Activated gamma-delta T cell treated with Interleukin-2 at 50 U/mL for 16 hours (primary cell): Measurements from ENCODE around the gene SPATA20.

Source experiments
- DNase-seq: peaks from one replicate; pipeline ENCODE4 v3.0.0-alpha.2; 2020

The SPATA20 gene

GRCh38 chr17:50541402-50541715 is 5.6 kb upstream of the SPATA20 start:
- DNase-seq: no peak

- peak; percentile 77 for DNase-seq
These were observed 5.0 kb upstream of the SPATA20 start for GRCh38 chr17:50541716-50542688.

DNA sequence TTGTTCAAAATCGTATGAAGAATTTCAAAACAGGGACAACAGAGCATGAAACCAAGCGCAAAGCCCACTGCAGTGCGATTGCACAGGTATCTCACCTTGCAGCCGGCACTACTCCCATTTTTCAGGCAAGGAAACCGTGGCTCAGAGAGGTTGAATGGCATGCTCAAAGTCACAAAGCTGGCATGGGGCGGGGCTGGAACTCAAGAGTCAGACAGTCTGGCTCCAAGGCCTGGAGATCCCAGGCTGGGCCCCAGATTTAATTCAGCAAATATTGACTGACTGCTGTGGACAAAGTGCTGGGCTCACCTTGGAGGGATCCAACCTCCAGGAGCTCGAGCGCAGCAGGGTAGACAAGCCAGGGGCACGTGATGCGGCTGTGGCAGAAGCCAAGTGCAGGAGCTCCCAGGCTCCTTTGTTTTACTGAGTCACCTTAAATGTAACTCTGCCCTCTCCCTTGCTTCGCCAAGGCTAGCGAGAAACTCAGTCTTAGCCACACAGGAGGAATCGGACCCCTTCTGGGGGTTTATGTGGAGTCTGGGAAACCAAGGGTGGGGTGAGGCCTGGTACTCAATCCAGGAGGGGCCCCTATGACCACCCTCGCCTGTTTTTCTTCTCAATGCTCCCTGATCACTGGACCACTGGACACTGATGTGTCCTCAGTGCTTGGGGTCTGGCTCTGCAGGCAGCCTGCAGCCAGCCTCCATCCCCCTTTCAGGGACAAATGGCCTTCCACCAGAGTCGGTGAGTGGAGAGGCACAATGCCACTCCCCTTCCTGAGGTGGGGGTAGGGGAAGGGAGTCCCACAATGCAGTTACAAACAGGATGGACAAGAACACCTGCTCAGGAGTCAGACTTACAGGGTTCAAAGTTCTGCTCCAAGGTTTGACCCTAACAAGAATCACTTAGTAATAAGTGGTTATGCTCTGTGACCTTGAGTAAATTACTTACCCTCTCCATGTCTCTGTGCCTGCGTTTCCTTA is 3.9 kb upstream of the SPATA20 start:
- no peak for DNase-seq

- no peak for DNase-seq
These were observed 2.5 kb upstream of the SPATA20 start for GRCh38 chr17:50544516-50544915.

- no peak for DNase-seq
These were observed 1.7 kb upstream of the SPATA20 start for GRCh38 chr17:50545311-50545710.

- DNase-seq: no peak
These were observed 306 bp upstream of the SPATA20 start for GRCh38 chr17:50546701-50547034.

DNA sequence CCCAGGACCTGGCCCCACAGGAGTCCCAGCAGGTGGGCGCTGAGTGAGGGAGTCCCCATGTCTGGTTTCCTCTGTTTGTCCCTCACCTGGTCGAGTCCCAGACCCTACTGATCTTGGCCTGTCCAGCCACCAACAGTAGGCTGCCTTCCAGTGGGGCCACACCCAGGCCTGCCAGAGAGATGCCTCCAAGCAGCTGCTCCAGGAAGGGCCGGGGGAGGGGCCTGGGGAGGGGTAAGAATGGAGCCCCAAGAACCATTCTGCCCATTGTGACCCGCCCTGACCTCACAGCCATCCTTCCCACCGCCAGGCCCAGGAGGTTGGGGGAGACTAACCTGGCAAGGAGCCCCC is 736 bp downstream of the SPATA20 start:
- DNase-seq: no peak

GRCh38 chr17:50548831-50549230 is 1.9 kb downstream of the SPATA20 start:
- DNase-seq: no peak

GRCh38 chr17:50549256-50549941 is 2.4 kb downstream of the SPATA20 start:
- no peak for DNase-seq

- DNase-seq: no peak
These were observed 3.0 kb downstream of the SPATA20 start for GRCh38 chr17:50549969-50550368.

GRCh38 chr17:50550661-50551432 is 3.9 kb downstream of the SPATA20 start:
- no peak for DNase-seq

DNA sequence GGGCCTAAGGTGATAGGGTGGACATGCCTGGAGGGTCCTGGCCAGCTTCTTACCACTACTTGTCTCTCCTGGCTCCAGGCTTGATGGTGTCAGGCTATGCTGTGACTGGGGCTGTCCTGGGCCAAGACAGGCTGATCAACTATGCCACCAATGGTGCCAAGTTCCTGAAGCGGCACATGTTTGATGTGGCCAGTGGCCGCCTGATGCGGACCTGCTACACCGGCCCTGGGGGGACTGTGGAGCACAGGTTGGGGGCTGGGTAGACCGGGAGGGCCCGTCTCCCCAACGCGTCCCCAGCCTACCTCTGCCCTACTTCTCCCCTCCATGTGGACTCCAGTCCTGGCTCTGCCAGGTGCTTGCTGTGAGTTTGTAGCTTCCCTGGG is 4.5 kb downstream of the SPATA20 start:
- DNase-seq: no peak

GRCh38 chr17:50551884-50552283 is 4.9 kb downstream of the SPATA20 start:
- DNase-seq: no peak

DNA sequence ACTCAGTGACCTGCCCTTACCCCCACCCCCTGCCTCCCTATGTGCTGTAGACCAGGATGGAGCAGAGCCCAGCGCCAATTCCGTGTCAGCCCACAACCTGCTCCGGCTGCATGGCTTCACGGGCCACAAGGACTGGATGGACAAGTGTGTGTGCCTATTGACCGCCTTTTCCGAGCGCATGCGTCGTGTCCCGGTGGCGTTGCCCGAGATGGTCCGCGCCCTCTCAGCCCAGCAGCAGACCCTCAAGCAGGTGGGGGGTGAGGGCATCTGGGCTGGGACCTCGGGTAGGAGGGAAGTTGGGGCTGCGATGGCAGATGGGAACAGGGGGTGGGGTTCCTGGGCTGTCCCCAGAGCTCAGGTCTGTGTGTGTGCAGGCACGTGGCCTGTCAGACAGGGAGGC is 7.2 kb downstream of the SPATA20 start:
- no peak for DNase-seq

DNA sequence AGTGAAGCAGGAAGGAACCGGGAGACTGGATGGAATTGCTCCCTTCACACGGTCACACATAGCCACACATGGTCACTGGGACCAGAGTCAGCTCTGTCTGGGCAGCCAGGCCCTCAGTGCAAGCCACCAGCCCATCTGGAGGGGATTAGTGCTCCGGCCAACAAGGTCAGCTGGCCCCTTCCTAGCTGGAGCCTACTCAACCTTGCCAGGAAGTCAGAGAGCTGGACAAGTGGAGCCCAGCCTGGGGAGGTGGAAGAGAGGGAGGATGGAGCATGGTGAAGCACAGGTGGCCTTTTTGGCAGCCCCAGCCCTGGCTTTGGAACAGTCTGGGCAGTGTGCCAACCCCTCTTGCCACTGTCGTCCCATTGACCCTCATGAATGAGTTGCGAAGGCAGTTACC is 9.8 kb downstream of the SPATA20 start:
- no peak for DNase-seq

DNA sequence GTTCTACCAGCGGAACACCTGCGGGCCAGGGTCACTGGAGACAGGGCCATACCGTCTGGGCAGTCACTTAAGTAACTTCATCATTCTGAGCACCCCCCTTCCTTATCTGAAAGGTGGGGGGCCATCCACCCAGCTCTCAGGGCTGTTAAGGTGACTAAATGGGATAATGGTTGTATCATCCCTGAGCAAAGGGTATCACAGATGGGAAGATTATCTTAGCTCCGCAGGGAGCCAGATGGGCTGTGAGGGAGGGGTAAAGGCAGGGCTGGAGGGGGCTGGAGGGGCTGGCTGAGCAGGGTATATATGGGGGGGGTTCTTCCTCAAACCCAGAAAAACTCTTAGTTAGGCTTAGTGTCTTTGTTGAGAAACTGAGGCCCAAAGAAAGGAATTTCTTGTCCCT is 10.7 kb downstream of the SPATA20 start:
- no peak for DNase-seq

GRCh38 chr17:50558091-50558490 is 11.1 kb downstream of the SPATA20 start:
- DNase-seq: no peak

- no peak for DNase-seq
These were observed 11.6 kb downstream of the SPATA20 start for GRCh38 chr17:50558581-50558940.

GRCh38 chr17:50558941-50559614 is 12.1 kb downstream of the SPATA20 start:
- no peak for DNase-seq

DNA sequence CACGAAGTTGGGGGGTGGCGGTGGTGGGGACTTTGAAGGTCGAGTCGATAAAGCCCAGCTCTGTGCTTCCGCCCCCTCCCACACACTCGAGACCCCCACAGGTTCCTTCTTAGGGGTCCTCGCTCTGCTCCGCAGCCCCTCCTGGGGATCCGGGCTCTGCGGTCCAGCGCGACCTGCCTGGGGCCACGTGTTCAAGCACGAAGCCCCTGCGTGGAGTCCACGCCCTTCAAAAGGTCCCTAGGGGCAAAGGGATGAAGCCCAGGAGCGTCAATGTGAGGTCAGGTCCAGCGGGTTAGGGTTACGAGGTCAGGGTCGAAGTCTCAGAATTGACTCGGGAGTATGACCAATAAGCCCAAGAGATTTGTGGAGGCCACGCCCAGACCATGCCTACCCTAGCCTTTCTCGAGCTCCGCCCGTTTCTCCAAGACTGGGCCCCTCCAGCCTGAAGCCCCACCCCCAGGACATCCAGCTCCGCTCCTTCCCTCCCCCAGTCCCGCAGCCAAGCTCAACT is 12.8 kb downstream of the SPATA20 start:
- no peak for DNase-seq

- peak; percentile 78 for DNase-seq
These were observed 13.3 kb downstream of the SPATA20 start, which contains the start of gene CACNA1G for GRCh38 chr17:50560185-50560824. CACNA1G (plus strand) TSS chr17:50560715; CDS start chr17:50561460, 745 bp downstream.
